H54 (cell line): Measurements from ENCODE around the gene NTM.

ENCODE experiments used
- DNase-seq: peaks from one replicate; pipeline ENCODE4 v3.0.0; 2011; ENCODE audit warnings: low spot score, mixed read lengths; ENCODE audit not compliant: insufficient read length
- FAIRE-seq: peaks from 3 replicates; lab custom pipeline; 2011; peaks lifted over from hg19 to GRCh38; lab: Jason Lieb, UNC
- POLR2A ChIP-seq: IDR thresholded peaks from 2 replicates; pipeline ENCODE4 v1.6.1; 2011; ENCODE audit warnings: low read depth, mild to moderate bottlenecking, low read length

The NTM gene

GRCh38 chr11:132099692-132100091 is 729.3 kb downstream of the NTM start:
- peak; percentile 23 for FAIRE-seq
- no peak for DNase-seq
- TF ChIP-seq POLR2A, result no peak

DNA sequence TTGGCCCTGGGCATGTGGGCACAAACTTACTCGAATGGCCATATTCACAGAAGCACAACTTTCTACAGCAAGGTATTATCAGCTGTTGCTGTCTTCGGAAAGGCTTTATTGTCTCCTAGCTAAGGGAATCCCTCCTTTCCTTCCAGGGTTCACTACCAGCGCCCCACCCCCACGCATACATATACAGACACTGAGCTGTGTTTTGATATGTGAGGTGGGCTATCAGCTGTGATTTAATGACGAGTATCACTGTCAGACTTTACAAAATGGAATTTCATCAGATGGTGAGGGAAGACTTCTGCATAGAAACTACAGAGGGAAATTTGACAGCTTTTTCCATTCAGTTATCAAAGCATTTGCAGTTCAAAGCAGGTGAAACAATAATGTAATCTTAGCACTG is 730.2 kb downstream of the NTM start:
- FAIRE-seq, result no peak
- no peak for TF ChIP-seq POLR2A
- DNase-seq, result no peak

- DNase-seq (no peak), FAIRE-seq (no peak)
- no peak for TF ChIP-seq POLR2A
These were observed 731.5 kb downstream of the NTM start for GRCh38 chr11:132101881-132102280.

GRCh38 chr11:132103021-132103420 is 732.6 kb downstream of the NTM start:
- FAIRE-seq, result no peak
- DNase-seq, result no peak
- no peak for TF ChIP-seq POLR2A

DNA sequence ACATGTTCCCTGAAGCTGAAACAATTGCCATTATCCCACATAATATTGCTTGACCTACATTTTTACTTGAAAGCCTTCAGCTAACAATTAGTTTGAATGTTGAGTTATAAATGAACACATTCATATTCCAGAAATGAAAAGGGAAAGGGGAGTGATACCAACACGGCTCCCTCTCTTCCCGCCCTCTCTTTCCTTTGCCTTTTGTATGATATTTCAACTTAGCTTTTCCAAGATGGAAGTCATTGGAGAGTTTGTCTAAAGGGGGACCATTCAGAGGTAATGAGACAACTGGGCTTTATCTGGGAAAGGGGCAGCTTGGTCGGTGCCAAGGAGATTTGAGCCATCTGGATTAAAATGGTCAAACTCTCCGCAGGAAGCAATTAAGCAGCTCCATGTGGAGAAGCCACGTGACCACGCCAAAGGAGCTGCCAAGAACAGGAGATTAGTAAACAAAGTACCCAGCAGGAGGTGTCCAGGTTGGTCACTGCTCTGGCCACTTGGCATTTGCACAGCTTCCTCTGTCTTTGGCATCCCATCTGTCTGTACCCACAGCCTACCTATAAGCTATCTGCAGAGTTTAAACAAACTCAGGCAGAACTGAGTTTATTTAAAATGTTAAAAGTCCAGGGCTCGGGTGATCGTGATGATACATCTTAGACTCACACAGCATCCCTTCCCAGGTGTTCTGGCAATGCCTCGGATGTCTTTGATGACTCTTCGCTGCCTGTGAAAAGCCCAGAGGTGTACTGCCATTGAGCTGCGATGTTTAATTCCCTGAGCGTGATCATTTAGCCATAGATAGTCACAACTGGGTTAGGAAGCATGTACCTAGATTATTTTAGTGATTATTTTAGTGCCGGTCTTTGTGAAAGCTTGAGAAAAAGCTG is 735.9 kb downstream of the NTM start:
- TF ChIP-seq POLR2A, result no peak
- no peak for FAIRE-seq
- DNase-seq, result no peak

DNA sequence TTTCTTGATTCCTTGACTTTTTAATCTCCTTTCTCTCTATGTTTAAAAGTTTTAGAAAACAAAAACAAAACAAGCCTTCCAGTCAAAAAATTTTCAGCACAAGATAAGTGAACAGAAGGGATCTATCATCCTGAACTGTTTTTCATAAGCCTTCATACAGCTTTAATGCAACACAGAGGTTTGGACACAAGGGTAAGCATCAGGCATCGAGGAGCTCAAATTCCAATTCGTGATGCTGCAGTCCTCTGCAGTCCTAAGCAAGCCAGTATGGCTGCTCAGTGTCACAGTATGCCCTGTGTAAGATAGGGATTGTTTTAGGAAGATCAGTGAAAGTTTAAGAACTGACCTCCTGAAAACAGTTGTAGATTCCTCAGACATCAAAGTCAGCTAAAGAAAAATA is 740.9 kb downstream of the NTM start:
- DNase-seq, result no peak
- no peak for FAIRE-seq
- no peak for TF ChIP-seq POLR2A

DNA sequence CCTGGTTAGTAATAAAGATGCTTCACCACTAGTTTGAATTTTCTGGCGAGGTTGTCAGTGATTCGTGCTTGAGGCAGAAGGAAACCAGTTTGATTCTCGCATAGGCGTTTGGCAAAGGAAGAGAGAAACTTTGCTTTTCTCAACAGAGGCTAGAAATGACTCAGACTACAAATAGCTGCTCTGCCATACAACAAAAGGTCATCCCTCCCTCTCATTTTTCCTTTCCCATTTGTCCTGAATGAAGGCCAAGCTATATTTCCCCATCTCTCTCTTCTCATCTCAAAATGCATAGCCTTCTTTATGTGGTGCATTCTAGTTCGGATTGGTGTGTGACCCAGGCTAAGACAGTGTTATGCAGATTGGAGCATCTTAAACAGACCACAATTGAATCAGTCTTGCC is 741.4 kb downstream of the NTM start:
- no peak for TF ChIP-seq POLR2A
- DNase-seq, result no peak
- FAIRE-seq, result peak; percentile 52

GRCh38 chr11:132112846-132113245 is 742.4 kb downstream of the NTM start:
- TF ChIP-seq POLR2A, result no peak
- DNase-seq, result no peak
- FAIRE-seq, result no peak

GRCh38 chr11:132114185-132114584 is 743.8 kb downstream of the NTM start:
- FAIRE-seq, result peak; percentile 27
- DNase-seq, result no peak
- no peak for TF ChIP-seq POLR2A

DNA sequence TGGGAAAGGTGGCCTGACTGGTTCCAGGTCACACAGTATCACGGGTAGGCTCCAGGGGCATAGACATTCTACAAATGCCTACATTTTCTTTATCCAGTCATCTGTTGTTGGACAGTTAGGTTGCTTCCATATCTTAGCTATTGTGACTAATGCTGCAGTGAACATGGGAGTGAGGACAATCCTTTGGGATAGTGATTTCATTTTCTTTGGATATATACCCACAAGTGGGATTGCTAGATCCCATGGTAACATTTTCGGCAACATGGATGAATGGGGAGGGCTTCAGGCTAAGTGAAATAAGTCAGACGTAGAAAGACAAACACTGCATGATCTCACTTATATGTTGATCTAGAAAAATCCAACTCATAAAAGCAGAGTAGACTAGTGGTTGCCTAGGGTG is 744.3 kb downstream of the NTM start:
- DNase-seq (no peak), FAIRE-seq (no peak)
- TF ChIP-seq POLR2A, result no peak

- no peak for FAIRE-seq
- DNase-seq, result no peak
- TF ChIP-seq POLR2A, result no peak
These were observed 745.0 kb downstream of the NTM start for GRCh38 chr11:132115454-132115853.

GRCh38 chr11:132116516-132116915 is 746.1 kb downstream of the NTM start:
- FAIRE-seq (no peak), DNase-seq (no peak)
- TF ChIP-seq POLR2A, result no peak

DNA sequence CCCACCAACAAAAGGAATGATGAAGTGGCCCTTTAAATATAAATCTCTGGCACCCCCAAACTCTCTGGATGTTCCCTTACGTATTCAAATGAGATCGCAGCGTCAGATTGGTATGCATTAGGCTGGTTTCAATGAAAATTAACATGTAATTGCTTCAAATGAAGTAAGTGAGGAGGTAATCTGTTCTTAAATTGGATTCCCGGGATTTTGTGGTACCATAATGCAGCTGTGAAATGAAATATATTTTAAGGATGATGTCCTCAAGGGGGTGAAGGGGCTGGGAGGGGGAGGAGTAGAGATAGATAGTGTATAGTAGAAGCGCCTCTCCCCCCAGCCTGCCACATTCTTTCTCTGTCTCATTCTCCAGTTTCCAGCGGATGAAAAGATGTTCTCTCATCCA is 748.2 kb downstream of the NTM start:
- DNase-seq, result no peak
- no peak for TF ChIP-seq POLR2A
- no peak for FAIRE-seq

DNA sequence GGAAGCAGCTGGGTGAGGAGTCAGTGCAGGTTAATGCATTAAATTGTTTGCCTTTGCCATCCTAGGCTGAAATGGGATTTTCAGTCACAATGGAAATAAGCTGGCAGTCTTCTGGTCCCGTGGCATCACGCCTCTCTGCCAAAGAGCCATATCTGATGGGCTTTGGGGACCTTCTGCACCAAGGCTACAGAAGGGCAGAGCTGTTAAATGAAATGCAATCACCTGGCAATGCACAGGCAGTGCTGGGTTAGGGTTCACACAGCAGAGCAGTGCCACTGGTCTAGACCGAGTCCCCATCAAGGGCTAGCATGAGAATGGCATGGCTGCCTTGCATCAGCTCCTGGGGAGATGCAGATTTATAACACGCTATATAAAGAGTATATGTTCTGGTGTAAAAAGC is 749.2 kb downstream of the NTM start:
- TF ChIP-seq POLR2A, result no peak
- DNase-seq, result no peak
- no peak for FAIRE-seq

DNA sequence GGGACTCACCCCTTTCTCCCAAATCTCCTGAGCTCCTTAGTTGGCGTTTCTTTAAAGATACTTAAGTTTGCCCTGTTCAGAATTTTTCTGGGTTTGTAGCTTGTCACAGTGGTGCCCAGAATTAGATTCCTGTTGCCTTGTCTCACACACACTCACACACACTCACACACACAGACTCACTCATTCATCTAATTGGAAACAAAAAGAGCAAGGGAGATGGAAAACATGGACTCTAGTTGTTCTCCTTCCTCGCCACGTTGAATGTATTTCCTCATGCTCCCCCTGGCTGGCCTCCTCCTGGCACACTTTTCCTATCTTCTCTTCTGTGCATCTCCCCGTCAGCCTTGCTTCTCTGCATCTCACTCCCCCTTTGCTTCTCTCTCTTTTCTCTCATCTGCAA is 752.3 kb downstream of the NTM start:
- no peak for FAIRE-seq
- no peak for TF ChIP-seq POLR2A

More for the DNA sequence above, 752.3 kb downstream of the NTM start:
- no peak for DNase-seq
